Measurements from ENCODE around the gene CNNM2. TPM values are rescaled to one million over a fixed set of nuclear protein-coding genes. Genes with fewer than 3 reads are reported as not detected.
"Not testable (repeated sequence)": the region's sequence is repeated elsewhere in the genome, so short reads cannot be mapped to it uniquely, and the experiment has no call there.

The CNNM2 gene
- polyA plus RNA-seq, 3 donors = 9.3 to 12.5 (median 9.5) TPM

GRCh38 chr10:103130180-103130579 lies 212.1 kb downstream of the CNNM2 start:
- not testable (repeated sequence) for DNase-seq (ENCODE audit: low read depth in 3 of 3, low spot score in 2 of 3)

- DNase-seq (ENCODE audit: low read depth in 3 of 3, low spot score in 2 of 3) = no peak
Observed at GRCh38 chr10:103130910-103131309, 212.8 kb downstream of the CNNM2 start.

GRCh38 chr10:103135168-103135567 lies 217.1 kb downstream of the CNNM2 start:
- not testable (repeated sequence) for DNase-seq (ENCODE audit: low read depth in 3 of 3, low spot score in 2 of 3)

GRCh38 chr10:103139803-103140202 lies 221.7 kb downstream of the CNNM2 start:
- no peak for DNase-seq (ENCODE audit: low read depth in 3 of 3, low spot score in 2 of 3)

Other genes with a start within 250 kb of the CNNM2 start
- gene ARL3, start 203.9 kb upstream of the CNNM2 start, polyA plus RNA-seq (ENCODE audit: insufficient read length in 3 of 3) = 10 to 100 TPM; 31.9 to 35.1 (median 34.3) TPM
- 10 to 100 TPM; 44.0 to 48.3 (median 47.1) TPM for gene SFXN2, start 203.7 kb upstream of the CNNM2 start, polyA plus RNA-seq (ENCODE audit: insufficient read length in 3 of 3)
- 10 to 100 TPM; 44.3 to 45.4 (median 45.4) TPM for gene WBP1L, start 174.3 kb upstream of the CNNM2 start, polyA plus RNA-seq (ENCODE audit: insufficient read length in 3 of 3)
- gene CYP17A1, start 80.9 kb upstream of the CNNM2 start, polyA plus RNA-seq (ENCODE audit: insufficient read length in 3 of 3) = 1 to 10 TPM in 1 of 3 donors, under 1 TPM in 2; 0.78 to 2.6 (median 0.89) TPM
- gene BORCS7, start 64.0 kb upstream of the CNNM2 start, polyA plus RNA-seq (ENCODE audit: insufficient read length in 3 of 3) = 10 to 100 TPM; 63.0 to 64.9 (median 64.3) TPM
- 10 to 100 TPM; 19.2 to 22.8 (median 19.5) TPM for gene AS3MT, start 48.8 kb upstream of the CNNM2 start, polyA plus RNA-seq (ENCODE audit: insufficient read length in 3 of 3)